ENCODE measurements around the gene MPP2. TPM values are rescaled to one million over a fixed set of nuclear protein-coding genes. Genes with fewer than 3 reads are reported as not detected.

MPP2 gene
- total and polyA plus RNA-seq, 4 donors, result 12.1 to 43.4 (median 31.2) TPM

GRCh38 chr17:43907998-43908721 is 824 bp upstream of the MPP2 start:
- H3K27ac ChIP-seq (ENCODE audit: low read depth, low read length), result peak overlapping the region; percentile 94
- H3K36me3 ChIP-seq (ENCODE audit: control insufficient read depth, insufficient read depth, low read length), result peaks cover 11% of the 10 kb centered on the region
- H3K27me3 ChIP-seq (ENCODE audit: control insufficient read depth, insufficient read depth, low read length), result peaks cover 2% of the 10 kb centered on the region
- peak in 5 of 6 donors; percentile 75 to 96 (median 81) for DNase-seq (ENCODE audit: low read depth in 4 of 6, low spot score in 6 of 6)
- WGBS (ENCODE audit: insufficient coverage), result 5% methylated on average over 24 of the region's 26 CpGs
- no peaks in the 10 kb centered on the region for H3K9me3 ChIP-seq (ENCODE audit: control insufficient read depth, insufficient read depth, low read length)
- peaks cover 45% of the 10 kb centered on the region for H3K4me1 ChIP-seq (ENCODE audit: control insufficient read depth, insufficient read depth, low read length)
- H3K4me3 ChIP-seq (ENCODE audit: low read depth, low read length), result peak overlapping the region; percentile 88

- H3K9me3 ChIP-seq (ENCODE audit: control insufficient read depth, insufficient read depth, low read length), result no peaks in the 10 kb centered on the region
- H3K36me3 ChIP-seq (ENCODE audit: control insufficient read depth, insufficient read depth, low read length), result peaks cover 18% of the 10 kb centered on the region
- peak overlapping the region; percentile 88 for H3K4me3 ChIP-seq (ENCODE audit: low read depth, low read length)
- H3K27me3 ChIP-seq (ENCODE audit: control insufficient read depth, insufficient read depth, low read length), result peaks cover 2% of the 10 kb centered on the region
- WGBS (ENCODE audit: insufficient coverage), result 0% methylated on average over 27 of the region's 29 CpGs
- H3K4me1 ChIP-seq (ENCODE audit: control insufficient read depth, insufficient read depth, low read length), result peaks cover 46% of the 10 kb centered on the region
- H3K27ac ChIP-seq (ENCODE audit: low read depth, low read length), result peak overlapping the region; percentile 94
- DNase-seq (ENCODE audit: low read depth in 4 of 6, low spot score in 6 of 6), result peak in 3 of 6 donors; percentile 28 to 82 (median 42)
Observed at GRCh38 chr17:43906951-43907424, 348 bp downstream of the MPP2 start.

- H3K36me3 ChIP-seq (ENCODE audit: control insufficient read depth, insufficient read depth, low read length), result peaks cover 18% of the 10 kb centered on the region
- WGBS (ENCODE audit: insufficient coverage), result under 1% methylated on average over 16 of the region's 37 CpGs
- H3K9me3 ChIP-seq (ENCODE audit: control insufficient read depth, insufficient read depth, low read length), result no peaks in the 10 kb centered on the region
- H3K27me3 ChIP-seq (ENCODE audit: control insufficient read depth, insufficient read depth, low read length), result peaks cover 2% of the 10 kb centered on the region
- DNase-seq (ENCODE audit: low read depth in 4 of 6, low spot score in 6 of 6), result peak; percentile 67 to 95 (median 84)
- H3K4me1 ChIP-seq (ENCODE audit: control insufficient read depth, insufficient read depth, low read length), result peaks cover 52% of the 10 kb centered on the region
- H3K4me3 ChIP-seq (ENCODE audit: low read depth, low read length), result peak overlapping the region; percentile 88
- H3K27ac ChIP-seq (ENCODE audit: low read depth, low read length), result peak overlapping the region; percentile 94
Observed at GRCh38 chr17:43905985-43906852, 1.1 kb downstream of the MPP2 start.

GRCh38 chr17:43905400-43905984 is 1.8 kb downstream of the MPP2 start:
- Histone ChIP-seq H3K9me3 (ENCODE audit: control insufficient read depth, insufficient read depth, low read length) (no peaks in the 10 kb centered on the region), H3K4me3 (ENCODE audit: low read depth, low read length) (peak overlapping the region; percentile 88), H3K27me3 (ENCODE audit: control insufficient read depth, insufficient read depth, low read length) (peaks cover 2% of the 10 kb centered on the region), H3K27ac (ENCODE audit: low read depth, low read length) (peak overlapping the region; percentile 94), H3K4me1 (ENCODE audit: control insufficient read depth, insufficient read depth, low read length) (peaks cover 59% of the 10 kb centered on the region), H3K36me3 (ENCODE audit: control insufficient read depth, insufficient read depth, low read length) (peaks cover 18% of the 10 kb centered on the region)
- 13% methylated on average over 1 of the region's 3 CpGs for WGBS (ENCODE audit: insufficient coverage)
- DNase-seq (ENCODE audit: low read depth in 4 of 6, low spot score in 6 of 6), result peak in 3 of 6 donors; percentile 33 to 81 (median 69)

- Histone ChIP-seq H3K27me3 (ENCODE audit: control insufficient read depth, insufficient read depth, low read length) (no peaks in the 10 kb centered on the region), H3K4me1 (ENCODE audit: control insufficient read depth, insufficient read depth, low read length) (peaks cover 56% of the 10 kb centered on the region), H3K4me3 (ENCODE audit: low read depth, low read length) (no peak overlapping the region), H3K36me3 (ENCODE audit: control insufficient read depth, insufficient read depth, low read length) (peaks cover 31% of the 10 kb centered on the region), H3K27ac (ENCODE audit: low read depth, low read length) (no peak overlapping the region), H3K9me3 (ENCODE audit: control insufficient read depth, insufficient read depth, low read length) (no peaks in the 10 kb centered on the region)
- WGBS (ENCODE audit: insufficient coverage), result 31% methylated on average over 3 of the region's 7 CpGs
- no peak for DNase-seq (ENCODE audit: low read depth in 4 of 6, low spot score in 6 of 6)
Observed at GRCh38 chr17:43901861-43902589, 5.3 kb downstream of the MPP2 start.

- DNase-seq (ENCODE audit: low read depth in 4 of 6, low spot score in 6 of 6), result peak in 1 of 6 donors; percentile 25
- peaks cover 41% of the 10 kb centered on the region for H3K36me3 ChIP-seq (ENCODE audit: control insufficient read depth, insufficient read depth, low read length)
- no peaks in the 10 kb centered on the region for H3K9me3 ChIP-seq (ENCODE audit: control insufficient read depth, insufficient read depth, low read length)
- WGBS (ENCODE audit: insufficient coverage), result 3% methylated on average over 5 of the region's 13 CpGs
- peaks cover 48% of the 10 kb centered on the region for H3K4me1 ChIP-seq (ENCODE audit: control insufficient read depth, insufficient read depth, low read length)
- H3K27ac ChIP-seq (ENCODE audit: low read depth, low read length), result no peak overlapping the region
- no peaks in the 10 kb centered on the region for H3K27me3 ChIP-seq (ENCODE audit: control insufficient read depth, insufficient read depth, low read length)
- peak overlapping the region; percentile 36 for H3K4me3 ChIP-seq (ENCODE audit: low read depth, low read length)
Observed at GRCh38 chr17:43900858-43901754, 6.2 kb downstream of the MPP2 start.

- Histone ChIP-seq H3K36me3 (ENCODE audit: control insufficient read depth, insufficient read depth, low read length) (peaks cover 44% of the 10 kb centered on the region), H3K4me3 (ENCODE audit: low read depth, low read length) (peak overlapping the region; percentile 36), H3K9me3 (ENCODE audit: control insufficient read depth, insufficient read depth, low read length) (no peaks in the 10 kb centered on the region), H3K27ac (ENCODE audit: low read depth, low read length) (no peak overlapping the region), H3K4me1 (ENCODE audit: control insufficient read depth, insufficient read depth, low read length) (peaks cover 40% of the 10 kb centered on the region), H3K27me3 (ENCODE audit: control insufficient read depth, insufficient read depth, low read length) (no peaks in the 10 kb centered on the region)
- 1% methylated on average over 30 of the region's 31 CpGs for WGBS (ENCODE audit: insufficient coverage)
- DNase-seq (ENCODE audit: low read depth in 4 of 6, low spot score in 6 of 6), result peak; percentile 80 to 97 (median 84)
Observed at GRCh38 chr17:43900183-43900857, 7.0 kb downstream of the MPP2 start.

GRCh38 chr17:43898446-43898845 is 8.9 kb downstream of the MPP2 start:
- no peak overlapping the region for H3K27ac ChIP-seq (ENCODE audit: low read depth, low read length)
- H3K36me3 ChIP-seq (ENCODE audit: control insufficient read depth, insufficient read depth, low read length), result peaks cover 40% of the 10 kb centered on the region
- peaks cover 29% of the 10 kb centered on the region for H3K4me1 ChIP-seq (ENCODE audit: control insufficient read depth, insufficient read depth, low read length)
- H3K9me3 ChIP-seq (ENCODE audit: control insufficient read depth, insufficient read depth, low read length), result no peaks in the 10 kb centered on the region
- H3K27me3 ChIP-seq (ENCODE audit: control insufficient read depth, insufficient read depth, low read length), result no peaks in the 10 kb centered on the region
- WGBS (ENCODE audit: insufficient coverage), result no CpG with 5 or more reads among the region's 1 CpG
- DNase-seq (ENCODE audit: low read depth in 4 of 6, low spot score in 6 of 6), result no peak
- H3K4me3 ChIP-seq (ENCODE audit: low read depth, low read length), result no peak overlapping the region
